HG03432 (cell line): ENCODE data around the gene ATP11A.

Experiments
- ATAC-seq: cut with Tn5 transposase; IDR thresholded peaks from one replicate; pipeline ENCODE4 v1.9.1; 2021; ENCODE audit warnings: mild to moderate bottlenecking, moderate library complexity; ENCODE audit not compliant: unreplicated experiment

The ATP11A gene

DNA sequence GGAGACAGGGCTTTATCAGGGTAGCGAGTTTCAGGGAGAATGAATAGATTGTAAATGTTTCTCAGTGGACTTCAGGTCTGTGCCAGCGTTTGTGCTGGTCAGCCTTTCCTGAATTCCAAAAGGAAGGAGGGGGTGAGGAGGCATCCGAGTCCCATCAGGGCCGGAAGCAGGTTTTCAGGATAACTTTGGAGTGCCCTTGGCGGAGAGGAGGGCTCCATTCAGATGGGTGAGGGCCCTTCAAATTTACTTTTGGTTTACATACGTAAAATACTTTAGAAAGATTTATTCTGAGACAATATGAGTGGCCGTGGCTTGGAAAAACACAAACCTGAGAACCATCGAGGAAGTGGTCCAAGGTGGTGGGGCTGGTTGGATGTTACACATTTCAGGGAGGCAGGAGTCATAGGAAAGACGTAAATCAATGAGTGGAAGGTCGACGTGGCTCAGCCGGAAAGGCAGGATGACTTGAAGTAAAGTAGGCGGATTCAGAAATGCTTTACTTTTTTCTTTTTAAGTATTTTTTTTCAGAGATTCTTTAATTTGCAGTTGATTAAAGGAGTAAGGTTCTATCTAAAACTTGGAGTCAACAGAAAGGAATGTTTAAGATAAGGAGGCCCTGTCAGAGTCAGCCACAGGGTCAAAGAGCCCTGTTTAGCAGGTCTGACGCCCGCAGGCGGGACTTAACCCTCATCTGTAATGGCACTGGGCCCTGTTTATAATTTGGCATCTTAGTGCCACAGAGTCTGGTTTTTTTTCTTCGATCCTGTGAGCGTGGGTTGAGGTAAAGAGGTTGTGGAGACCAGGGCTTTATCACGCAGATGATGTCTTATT, 32.8 kb downstream of the ATP11A start:
- ATAC-seq: no peak

DNA sequence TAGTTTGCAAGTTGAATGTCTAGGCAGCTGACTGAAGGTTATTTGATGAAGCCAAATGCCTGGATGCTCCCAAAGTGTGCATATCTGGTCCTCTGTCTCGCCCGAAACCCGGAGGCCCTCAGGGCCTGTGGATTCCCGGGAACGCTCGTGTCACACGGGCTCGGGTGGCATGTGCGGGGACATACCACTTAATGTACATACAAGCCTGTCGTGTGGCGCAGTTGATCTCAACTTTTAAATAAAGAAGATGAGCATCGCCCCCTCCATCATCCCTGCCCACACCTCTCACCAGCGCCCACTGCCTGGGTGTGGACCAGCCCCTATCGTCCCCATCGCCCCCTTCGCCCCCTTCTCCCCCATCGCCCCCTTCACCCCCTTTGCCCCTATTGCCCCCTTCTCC, 33.9 kb downstream of the ATP11A start:
- no peak for ATAC-seq

DNA sequence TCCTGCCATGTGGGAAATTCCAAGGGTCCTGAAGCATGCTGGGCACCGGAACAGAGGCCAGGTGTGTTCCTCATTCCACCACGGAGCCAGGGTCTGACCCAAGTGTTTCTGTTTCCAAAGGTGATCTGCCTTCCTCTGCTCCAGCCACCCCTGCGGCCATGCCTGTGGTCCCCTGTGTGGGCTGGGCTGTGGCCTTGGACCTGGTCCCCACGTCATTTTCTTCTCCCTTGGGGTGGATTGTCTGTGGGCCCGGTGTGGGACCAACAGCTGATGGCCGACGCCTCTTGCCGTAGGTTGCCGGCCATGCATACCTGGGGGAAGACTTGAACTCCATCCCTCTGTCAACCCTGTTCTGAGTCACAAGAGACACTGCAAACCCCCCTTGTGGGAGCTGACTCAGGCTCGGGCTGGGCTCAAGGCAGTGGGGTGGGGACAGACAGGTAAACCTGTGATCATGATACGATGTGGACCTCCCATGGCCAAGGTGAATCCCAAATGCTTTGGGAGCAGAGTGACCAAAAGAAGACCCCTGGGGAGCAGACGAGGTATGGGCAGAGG, 35.0 kb downstream of the ATP11A start:
- no peak for ATAC-seq

DNA sequence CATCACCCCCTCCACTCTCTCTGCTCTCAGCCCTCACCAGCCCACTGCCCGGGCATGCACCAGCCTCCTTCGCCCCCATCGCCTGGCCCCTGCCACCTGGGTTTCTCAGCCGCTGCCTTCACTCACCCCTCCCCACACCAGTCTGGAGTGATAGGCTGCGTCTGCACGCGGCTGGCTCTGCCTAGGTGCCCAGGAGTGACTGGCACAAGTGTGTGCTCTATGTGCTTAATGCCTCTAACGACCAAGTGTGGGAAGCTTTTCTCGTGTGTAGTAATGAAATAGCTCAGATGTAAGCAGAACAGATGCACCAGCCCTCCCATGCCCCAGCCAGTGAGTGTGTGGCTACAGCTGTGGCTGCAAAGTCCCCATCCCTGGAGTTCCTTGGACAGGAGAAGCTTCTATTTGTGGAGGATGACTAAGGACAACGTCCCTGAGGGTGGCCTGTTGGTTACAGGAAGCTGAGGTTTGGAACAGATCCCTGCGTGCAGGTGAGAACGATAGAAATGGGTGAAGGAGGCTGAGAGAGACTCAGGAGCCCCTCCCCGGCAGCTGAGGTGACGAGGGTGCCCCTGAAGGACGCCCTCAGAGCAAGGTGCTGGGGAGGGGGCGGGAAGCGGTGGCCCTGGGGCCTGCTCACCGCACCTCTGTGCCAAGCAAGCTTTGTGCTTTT, 35.6 kb downstream of the ATP11A start:
- ATAC-seq: peak; percentile 68

DNA sequence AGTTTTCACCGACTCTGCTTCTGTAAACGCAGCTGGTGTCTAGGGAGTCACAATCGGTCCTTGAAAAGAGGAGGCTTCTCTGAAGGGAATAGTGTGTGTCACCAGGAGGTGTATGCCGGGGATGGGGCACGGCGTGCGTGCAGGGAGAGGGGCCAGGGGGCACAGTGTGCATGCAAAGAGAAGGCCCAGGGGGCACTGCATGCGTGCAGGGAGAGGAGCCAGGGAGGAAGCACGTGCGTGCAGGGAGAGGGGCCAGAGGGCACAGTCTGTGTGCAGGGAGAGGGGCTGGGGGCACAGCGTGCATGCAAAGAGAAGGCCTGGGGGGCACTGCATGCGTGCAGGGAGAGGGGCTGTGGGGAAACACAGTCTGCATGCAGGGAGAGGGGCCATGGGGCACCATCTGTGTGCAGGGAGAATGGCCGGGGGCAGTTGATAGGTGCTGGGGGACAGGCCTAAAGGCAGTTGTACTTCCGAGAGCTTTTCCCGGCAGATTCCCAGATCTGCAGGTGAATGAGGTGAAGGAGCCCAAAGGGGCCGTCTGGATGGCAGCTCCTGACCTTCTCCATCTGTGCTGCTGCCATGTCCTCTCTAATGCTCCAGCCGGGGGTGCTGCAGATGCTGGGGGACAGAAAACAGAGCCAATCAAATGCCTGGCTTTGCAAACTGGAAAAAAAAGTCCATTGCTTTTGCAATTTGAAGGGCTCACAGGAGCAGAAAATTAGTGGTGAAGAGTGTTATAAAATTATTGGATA, 36.4 kb downstream of the ATP11A start:
- no peak for ATAC-seq

DNA sequence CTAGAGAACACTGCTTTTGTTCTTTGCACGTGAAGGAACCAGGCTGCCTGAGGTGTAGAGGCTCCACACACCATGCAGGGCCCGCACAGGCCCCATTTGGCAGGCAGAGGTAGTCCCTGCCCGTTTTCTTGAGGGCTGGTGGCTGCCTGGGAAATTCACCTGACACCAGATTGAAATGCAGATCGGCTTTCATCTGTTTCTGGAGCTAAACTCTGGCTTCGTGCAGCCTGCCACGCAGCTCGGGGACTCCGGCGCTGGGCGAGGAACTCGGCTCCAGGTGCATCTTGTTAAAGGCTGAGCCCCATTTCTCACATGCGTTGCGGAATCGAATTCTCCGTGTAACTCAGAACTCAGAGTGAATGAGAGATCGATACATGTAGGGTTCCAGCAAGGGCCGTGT, 37.7 kb downstream of the ATP11A start:
- no peak for ATAC-seq

DNA sequence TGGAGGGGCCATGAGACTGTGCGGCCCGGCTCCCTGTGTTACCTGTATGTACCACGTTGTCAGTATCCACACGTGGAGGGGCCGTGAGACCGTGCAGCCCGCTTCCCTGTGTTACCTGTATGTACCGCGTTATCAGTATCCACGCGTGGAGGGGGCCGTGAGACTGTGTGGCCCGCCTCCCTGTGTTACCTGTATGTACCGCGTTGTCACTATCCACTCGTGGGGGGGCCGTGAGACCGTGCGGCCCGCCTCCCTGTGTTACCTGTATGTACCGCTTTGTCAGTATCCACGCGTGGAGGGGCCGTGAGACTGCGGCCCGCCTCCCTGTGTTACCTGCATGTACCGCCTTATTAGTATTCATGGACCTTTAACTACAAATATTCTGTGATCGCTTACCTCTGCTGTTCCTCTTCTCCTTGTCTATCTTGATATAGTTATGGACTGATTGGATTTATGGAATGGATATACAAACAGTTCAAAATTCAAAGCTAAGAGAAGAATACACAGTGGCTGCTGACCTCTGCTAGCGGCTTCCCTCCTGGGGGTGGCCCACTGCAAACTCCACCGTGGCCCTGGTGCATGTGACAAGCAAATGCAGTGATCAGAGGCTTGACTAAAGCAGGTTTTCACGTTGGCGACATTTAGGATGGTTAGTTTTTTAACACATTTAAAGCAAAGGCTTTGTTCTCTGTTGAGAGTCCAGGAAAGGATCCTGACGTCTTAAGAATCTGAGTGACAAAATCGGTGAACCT, 38.7 kb downstream of the ATP11A start:
- ATAC-seq: no peak

DNA sequence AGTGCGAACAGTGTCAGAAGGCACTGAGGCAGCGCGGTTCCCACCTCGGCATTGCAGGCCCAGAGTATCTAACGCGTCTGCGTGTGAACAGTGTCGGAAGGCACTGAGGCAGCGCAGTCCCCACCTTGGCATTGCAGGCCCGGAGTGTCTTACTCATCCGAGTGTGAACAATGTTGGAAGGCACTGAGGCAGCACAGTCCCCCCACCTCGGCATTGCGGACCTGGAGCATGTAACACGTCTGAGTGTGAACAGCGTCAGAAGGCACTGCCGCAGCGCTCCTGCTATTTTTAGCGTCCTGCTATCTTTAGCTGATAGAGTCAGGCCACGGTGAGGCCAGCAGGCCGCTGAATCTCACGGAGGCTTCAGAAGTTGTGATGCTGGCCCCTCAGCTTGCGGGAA, 39.6 kb downstream of the ATP11A start:
- no peak for ATAC-seq

DNA sequence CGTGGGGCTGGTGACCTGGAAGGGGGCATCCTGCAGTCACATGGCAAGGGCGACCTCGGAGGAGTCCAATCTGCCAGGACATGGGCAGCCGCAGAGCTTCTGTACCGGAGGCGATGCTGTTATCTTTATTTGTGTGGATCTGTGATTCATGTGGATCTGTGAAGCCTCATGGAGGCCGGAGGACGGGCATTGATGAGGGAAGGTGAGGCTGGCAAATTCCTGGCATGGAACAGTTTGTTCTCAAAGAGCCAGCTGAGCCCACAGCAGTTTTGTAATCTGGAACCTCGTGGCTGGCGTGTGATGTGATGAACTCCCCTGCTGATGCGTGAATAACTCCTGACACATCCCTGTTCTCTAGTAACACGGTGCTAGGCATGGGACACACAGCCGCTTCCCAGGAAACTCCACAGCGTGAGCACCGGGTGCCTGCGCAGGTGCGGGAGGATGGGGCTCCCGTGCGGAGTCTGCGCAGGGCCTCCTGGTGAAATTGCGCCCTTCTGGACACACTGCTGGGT, 40.4 kb downstream of the ATP11A start:
- no peak for ATAC-seq

DNA sequence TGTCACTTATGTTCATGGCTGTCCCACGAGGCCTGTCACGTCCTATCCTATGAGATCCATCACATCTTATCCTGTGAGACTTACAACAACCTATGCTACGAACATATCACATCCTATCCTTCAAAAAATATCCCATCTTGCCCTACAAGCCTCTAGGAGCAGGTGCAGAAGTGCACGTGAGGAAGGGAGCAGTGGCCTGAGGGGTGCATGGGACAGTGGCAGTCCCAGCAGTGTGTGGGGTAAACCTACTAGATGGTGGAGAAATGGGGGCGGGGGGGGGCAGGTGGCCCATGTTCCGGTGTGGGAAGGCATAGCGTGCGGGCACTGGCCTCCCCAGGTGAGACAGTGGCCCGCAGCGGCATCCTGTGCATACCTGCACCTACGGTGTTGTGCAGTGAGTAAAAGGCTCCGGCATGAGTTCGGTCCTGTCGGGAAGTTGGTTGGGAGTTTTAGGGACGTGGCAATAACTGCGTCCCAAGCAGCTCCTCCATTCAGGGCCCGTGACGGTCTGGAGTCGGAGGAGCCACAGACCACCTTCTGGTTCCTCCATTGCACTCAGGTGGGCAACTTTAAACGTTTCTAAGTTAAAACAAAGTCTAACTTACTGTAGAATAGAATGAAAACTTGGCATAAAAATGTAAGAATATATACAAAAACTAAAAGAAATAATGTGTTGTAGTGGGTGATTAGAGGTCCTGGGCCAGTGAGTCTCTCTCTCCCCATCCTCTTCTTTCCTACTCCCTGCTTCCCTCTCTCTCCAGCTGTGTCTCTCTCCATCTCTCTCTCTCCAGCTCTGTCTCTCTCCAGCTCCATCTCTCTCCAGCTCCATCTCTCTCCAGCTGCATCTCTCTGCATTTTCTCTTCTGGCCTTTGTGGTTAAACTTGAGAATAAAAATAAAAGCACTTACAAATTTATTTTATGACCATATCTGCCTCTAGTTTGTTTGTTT, 42.1 kb downstream of the ATP11A start:
- no peak for ATAC-seq

DNA sequence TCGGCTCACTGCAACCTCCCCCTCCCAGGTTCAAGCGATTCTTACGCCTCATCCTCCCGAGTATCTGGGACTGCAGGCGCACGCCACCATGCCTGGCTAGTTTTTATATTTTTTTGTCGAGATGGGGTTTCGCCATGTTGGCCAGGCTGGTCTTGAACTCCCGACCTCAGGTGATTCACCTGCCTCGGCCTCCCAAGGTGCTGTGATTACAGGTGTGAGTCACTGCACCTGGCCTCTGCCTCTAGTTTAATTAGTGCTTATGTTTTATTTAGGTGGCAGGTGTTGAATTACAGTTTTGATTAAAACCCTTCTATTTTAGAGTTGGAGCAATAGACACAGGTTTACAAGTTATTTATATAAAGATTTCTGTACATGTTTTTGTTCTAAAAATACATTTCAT, 42.8 kb downstream of the ATP11A start:
- no peak for ATAC-seq

DNA sequence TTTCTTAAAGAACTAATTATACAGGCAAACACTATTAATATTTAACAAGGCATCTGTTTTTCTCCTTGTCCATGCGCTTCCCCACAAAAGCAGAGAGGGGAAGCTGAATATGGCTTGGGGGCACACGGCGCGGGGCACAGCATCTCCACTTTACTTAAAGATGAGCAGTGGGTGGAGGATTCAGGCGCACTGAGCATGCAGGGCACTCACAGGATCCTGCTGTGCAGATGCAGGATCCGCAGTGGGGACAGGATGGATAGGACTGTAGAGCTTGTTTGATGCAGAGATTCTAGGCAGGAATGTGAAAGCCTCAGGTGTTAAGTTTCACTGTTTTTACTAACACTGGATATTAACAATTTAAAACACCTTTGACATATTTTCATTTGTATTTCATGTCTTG, 43.3 kb downstream of the ATP11A start:
- ATAC-seq: no peak

DNA sequence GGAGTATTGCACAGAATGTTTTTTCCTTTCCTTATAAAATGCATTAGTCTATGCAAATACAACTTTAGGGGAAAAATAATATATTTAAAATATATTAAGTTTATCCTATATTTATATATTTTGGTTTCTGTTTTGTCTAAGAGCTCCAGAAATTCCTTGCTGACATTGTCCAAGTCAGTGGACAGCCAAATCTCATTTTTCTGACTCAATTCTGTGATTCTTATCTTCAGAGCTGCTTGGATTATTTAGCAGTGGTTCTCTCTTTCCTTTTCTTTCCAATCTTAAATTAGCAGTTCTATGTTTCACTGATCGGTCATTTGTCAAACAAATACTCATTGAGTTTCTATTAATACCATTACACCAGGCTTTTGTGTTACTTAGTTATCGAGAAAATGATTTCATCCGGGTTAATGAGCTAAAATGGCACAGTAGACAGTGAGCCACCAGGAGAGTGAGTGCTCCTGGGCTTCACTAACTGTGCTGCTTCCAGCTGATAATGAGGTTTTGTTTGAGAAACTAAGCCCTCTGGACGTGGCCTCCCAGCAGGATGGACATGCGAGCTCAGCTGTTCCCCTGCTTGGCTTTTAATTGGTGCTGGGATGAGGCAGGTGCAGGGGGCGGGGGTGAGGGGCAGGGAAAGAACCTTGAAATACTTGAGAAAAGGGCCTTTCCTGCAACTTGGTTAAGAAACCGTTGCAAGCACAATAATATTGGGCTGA, 44.0 kb downstream of the ATP11A start:
- ATAC-seq: no peak

DNA sequence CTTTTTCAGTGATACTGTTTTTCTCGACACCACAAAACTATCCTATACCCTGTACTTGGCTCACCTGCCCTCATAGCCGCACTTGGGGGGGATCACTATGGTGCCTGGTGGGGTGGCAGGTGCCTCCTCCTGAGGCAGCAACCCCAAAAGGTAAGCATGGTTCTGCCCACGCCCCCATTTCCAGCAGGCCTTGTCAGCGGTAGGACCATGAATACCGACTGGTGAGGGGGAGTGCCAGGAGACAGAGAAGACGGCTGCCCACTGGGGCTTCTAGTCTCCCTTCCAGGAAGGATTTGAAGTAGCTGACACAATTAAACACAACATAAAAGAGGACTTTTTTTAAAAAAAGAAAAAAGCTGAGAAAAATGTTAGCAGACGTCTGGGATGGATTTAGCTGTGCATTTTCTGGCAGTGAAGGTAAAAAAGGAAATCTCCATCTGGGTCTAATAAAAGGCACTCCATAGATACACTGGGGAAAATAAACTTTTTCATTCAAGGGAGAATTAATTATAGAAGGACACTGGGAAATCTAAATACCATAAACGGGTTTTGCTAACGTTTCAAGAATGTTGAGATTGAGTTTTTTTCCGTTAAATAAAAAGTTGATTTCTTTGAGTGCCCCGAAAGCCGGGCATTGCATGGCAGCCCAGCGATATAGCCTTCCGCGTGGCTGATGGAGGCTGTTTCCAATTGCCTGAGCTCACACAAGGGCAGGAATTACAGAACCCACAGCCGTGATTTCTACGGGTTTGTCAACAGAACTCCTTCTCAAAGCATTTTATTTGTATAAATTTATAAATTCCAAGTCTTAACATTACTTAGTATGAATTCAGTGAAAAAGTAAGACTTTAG, 45.1 kb downstream of the ATP11A start:
- ATAC-seq: no peak

DNA sequence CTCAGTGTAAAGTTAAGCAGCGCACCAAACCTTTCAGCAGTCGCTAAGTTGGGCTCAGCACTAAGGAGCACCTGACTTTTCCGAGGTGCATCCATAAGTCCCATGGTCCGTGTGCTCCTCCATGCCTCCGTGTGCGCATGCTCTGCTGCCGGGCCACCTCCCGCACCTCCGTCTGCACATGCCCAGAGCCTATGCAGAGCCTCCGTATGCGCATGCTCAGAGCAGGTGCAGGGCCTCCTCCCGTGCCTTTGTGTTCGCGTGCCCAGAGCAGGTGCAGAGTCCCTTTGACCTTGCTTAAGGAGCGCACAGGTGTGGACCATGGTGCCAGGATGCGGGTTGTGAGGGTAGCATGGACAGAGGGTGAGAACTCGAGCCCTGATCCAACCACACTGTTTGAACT, 46.0 kb downstream of the ATP11A start:
- no peak for ATAC-seq

DNA sequence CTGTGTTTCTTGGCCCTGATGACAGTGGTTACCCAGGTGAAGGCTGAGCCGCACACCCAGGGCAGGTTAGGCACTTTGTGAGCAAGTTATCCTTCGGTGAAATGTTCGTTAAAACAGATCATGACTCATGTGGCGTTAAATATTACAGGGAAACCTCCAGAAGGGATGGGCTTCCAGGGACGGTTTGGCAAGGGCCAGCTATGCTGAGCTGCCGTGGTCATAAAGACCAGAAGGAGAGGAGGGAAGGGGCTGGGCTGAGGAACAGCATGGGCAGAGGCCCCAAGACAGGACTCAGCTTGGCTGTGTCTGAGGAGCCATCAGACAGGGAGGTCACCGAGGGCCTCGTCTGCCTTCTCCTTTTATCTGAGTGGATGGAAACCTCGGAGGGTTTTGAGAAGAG, 47.5 kb downstream of the ATP11A start:
- no peak for ATAC-seq

DNA sequence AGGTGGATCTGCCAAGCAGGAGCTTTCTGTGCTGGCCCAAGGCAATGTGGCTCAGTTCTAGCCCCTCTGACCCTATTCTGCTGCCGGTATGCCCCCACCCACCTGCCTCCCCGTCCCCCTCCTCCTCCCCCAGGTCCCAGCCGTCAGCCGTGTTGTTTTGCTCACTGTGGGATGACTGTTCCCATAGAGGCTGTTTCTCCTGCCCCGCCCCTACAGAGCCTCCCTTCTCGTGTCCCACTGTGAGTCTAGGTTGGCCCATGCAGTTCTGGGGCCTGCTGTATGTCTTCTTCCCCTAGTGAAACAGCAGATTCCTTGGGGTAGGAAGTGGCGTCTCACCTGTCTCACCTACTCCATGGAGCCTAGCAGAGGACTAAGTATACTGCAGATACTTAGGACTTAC, 48.8 kb downstream of the ATP11A start:
- ATAC-seq: no peak
